Osteocyte (in vitro differentiated cells): ENCODE results near the gene FSTL4. TPM values are rescaled to one million over a fixed set of nuclear protein-coding genes. Genes with fewer than 3 reads are reported as not detected.

Experiments used
- DNase-seq: peaks from one replicate; pipeline ENCODE4 v3.0.0; 2021; ENCODE audit warnings: mixed read lengths; ENCODE audit not compliant: unreplicated experiment; ENCODE audit errors: extremely low spot score
- H3K27ac Mint-ChIP-seq: one replicate; pipeline ENCODE4 v1.8.0; 2021; ENCODE audit warnings: mild to moderate bottlenecking, mixed read lengths; ENCODE audit not compliant: unreplicated experiment
- H3K27me3 Mint-ChIP-seq: one replicate; pipeline ENCODE4 v1.8.0; 2021; ENCODE audit warnings: mixed read lengths; ENCODE audit not compliant: unreplicated experiment
- H3K36me3 Mint-ChIP-seq: one replicate; pipeline ENCODE4 v1.8.0; 2021; ENCODE audit warnings: mixed read lengths; ENCODE audit not compliant: unreplicated experiment
- H3K4me1 Mint-ChIP-seq: one replicate; pipeline ENCODE4 v1.8.0; 2021; ENCODE audit warnings: mixed read lengths; ENCODE audit not compliant: unreplicated experiment
- H3K4me3 Mint-ChIP-seq: one replicate; pipeline ENCODE4 v1.8.0; 2021; ENCODE audit warnings: mild to moderate bottlenecking, moderate library complexity, mixed read lengths; ENCODE audit not compliant: unreplicated experiment
- H3K9me3 Mint-ChIP-seq: one replicate; pipeline ENCODE4 v1.8.0; 2021; ENCODE audit warnings: mixed read lengths; ENCODE audit not compliant: unreplicated experiment
- total RNA-seq: library from RNA; stranded (reverse); gene quantifications from 2 replicates; pipeline ENCODE4 v1.2.1, GENCODE V29; 2021
- TF ChIP-seq, protein P1 (sequence below): fragments of 200-600 bp; sonication (generic); IDR thresholded peaks from 2 replicates; pipeline ENCODE4 v1.5.0; 2021; ENCODE audit warnings: antibody characterized with exemption, mild to moderate bottlenecking, moderate library complexity

The FSTL4 gene
- total RNA-seq, 1 donor from 2014 or later, result not detected

DNA sequence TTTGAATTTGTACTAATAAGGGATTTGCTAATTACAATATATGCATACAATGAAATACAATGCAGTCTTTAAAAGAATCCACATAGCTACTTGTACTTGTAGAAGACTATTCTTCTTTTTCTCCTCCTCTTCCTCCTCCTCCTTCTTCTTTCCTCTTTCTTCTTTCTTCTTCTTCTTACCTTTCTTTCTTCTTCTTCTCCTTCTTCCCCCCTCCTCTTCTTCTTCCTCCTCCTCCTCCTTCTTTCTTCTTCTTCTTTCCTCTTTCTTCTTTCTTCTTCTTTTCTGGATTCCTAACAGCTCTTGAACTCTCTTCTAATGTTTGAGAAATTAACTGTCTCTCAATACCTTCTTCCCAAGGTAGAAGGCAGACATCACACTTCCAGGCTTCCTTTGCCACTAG, 29.3 kb upstream of the FSTL4 start:
- TF ChIP-seq, protein P1, sequence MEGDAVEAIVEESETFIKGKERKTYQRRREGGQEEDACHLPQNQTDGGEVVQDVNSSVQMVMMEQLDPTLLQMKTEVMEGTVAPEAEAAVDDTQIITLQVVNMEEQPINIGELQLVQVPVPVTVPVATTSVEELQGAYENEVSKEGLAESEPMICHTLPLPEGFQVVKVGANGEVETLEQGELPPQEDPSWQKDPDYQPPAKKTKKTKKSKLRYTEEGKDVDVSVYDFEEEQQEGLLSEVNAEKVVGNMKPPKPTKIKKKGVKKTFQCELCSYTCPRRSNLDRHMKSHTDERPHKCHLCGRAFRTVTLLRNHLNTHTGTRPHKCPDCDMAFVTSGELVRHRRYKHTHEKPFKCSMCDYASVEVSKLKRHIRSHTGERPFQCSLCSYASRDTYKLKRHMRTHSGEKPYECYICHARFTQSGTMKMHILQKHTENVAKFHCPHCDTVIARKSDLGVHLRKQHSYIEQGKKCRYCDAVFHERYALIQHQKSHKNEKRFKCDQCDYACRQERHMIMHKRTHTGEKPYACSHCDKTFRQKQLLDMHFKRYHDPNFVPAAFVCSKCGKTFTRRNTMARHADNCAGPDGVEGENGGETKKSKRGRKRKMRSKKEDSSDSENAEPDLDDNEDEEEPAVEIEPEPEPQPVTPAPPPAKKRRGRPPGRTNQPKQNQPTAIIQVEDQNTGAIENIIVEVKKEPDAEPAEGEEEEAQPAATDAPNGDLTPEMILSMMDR, result no peak
- H3K9me3 Mint-ChIP-seq, result no peaks in the 10 kb centered on the region

DNA sequence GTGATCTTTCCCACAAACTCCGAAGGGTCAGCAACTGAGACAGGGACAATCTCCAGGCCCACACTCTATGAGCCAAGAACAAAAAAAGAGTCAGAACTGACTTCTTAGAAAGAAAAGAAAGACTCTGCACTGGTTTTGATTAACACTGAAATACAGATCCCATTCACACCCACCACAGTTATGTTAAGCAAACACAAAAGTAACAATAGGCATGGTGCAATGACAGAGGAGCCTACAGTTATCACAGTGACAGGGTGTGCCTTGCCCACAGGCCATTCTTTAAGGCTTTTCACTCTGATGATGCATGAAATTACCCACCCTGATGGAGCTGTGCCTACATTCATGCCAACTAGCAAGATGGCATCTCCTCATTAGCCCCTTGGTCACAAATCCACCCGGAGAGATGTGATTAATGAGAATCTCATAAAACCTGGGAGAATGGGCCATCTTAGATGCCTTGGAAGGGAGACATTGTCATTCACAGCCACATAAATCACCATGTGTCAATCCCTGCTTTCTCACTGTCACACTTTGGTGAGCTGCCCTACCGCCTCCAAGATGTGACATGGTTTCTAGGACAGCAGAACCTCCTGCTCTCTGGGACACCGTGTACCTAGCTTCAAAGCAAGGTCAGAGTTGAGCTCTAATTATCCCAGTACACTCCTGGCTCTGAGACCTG, 27.6 kb upstream of the FSTL4 start:
- H3K4me3 Mint-ChIP-seq, result no peak overlapping the region
- H3K4me1 Mint-ChIP-seq, result peaks cover 1% of the 10 kb centered on the region
- H3K27ac Mint-ChIP-seq, result no peak overlapping the region
- TF ChIP-seq, protein P1, result no peak
- no peak for DNase-seq
- H3K27me3 Mint-ChIP-seq, result peaks cover 29% of the 10 kb centered on the region
- H3K9me3 Mint-ChIP-seq, result no peaks in the 10 kb centered on the region
- no peaks in the 10 kb centered on the region for H3K36me3 Mint-ChIP-seq

More for the DNA sequence above, 29.3 kb upstream of the FSTL4 start:
- DNase-seq, result no peak
- peaks cover 43% of the 10 kb centered on the region for H3K27me3 Mint-ChIP-seq
- no peaks in the 10 kb centered on the region for H3K36me3 Mint-ChIP-seq
- H3K4me1 Mint-ChIP-seq, result no peaks in the 10 kb centered on the region
- no peak overlapping the region for H3K27ac Mint-ChIP-seq
- H3K4me3 Mint-ChIP-seq, result no peak overlapping the region

DNA sequence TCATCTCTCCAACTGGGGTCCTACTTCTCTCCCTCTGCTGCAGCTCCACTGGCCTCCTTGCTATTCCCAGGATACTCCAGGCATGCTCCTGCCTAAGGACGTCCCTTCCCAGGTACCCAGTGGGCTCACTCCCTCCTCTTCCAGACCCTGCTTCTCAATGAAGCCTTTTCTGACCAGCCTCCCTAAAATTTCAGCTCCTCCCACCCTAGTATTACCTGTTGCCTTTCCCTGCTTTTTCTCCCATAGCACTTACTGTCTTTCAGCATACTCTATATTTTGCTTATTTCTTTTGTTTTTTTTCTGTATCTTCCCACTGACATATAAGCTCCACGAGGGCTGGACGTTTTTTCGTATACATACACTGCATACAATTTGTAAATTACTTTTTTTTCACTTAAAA, 26.1 kb upstream of the FSTL4 start:
- Mint-ChIP-seq H3K36me3 (no peaks in the 10 kb centered on the region), H3K27ac (no peak overlapping the region), H3K4me3 (no peak overlapping the region), H3K4me1 (peaks cover 1% of the 10 kb centered on the region), H3K27me3 (peaks cover 23% of the 10 kb centered on the region), H3K9me3 (no peaks in the 10 kb centered on the region)
- TF ChIP-seq, protein P1, result no peak
- no peak for DNase-seq

DNA sequence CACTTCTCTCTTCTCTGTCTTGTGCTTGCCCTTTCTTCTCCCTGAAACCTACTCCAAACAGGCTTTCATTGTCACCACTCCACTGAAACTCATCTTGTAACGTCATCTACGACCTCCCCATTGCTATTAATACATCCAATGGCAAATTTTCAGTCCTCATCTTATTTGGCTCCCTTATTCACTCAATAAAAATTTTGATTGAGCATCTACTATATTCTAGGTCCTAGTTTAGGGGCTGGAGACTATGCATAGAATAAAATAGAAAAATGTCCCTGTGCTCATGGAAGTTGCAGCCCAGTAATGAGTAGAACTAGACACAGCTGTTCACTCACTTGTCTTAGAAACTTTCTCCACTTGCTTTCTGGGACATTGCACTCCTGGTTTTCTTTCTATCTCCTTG, 24.9 kb upstream of the FSTL4 start:
- Mint-ChIP-seq H3K4me3 (no peak overlapping the region), H3K4me1 (peaks cover 1% of the 10 kb centered on the region), H3K27ac (no peak overlapping the region), H3K36me3 (no peaks in the 10 kb centered on the region), H3K9me3 (no peaks in the 10 kb centered on the region), H3K27me3 (peaks cover 15% of the 10 kb centered on the region)
- TF ChIP-seq, protein P1, result no peak
- DNase-seq, result no peak

DNA sequence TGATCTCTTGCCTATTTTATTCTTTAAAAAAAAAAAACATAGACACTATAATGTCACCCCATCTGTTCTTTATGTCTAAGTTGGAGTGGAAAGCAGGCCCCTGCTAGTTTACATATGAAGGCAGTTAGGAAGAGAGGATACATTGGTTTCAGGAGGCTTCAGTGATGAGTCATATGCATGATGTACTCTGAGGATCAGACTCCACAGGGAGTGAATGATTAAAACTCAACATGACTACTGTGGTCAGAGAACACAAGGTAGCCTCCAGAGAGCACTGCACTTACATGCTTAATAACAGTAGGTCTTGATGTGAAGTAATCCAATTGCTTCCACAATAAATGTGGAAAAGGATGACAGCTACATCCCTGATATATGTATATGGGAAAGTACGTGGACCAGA, 22.7 kb upstream of the FSTL4 start:
- Mint-ChIP-seq H3K4me3 (no peak overlapping the region), H3K27ac (no peak overlapping the region), H3K4me1 (peaks cover 1% of the 10 kb centered on the region), H3K9me3 (no peaks in the 10 kb centered on the region), H3K27me3 (peaks cover 21% of the 10 kb centered on the region), H3K36me3 (no peaks in the 10 kb centered on the region)
- DNase-seq, result no peak
- TF ChIP-seq, protein P1, result no peak
